ENCODE data around the gene SOX11.

Gene SOX11

GRCh38 chr2:5692561-5693286 lies 540 bp downstream of the SOX11 start:
- DNase-seq, result peak; percentile 72 to 86

GRCh38 chr2:5693287-5694201 lies 1.4 kb downstream of the SOX11 start:
- DNase-seq, result peak; percentile 33 to 63

GRCh38 chr2:5694306-5694705 lies 2.1 kb downstream of the SOX11 start:
- peak in 1 of 2 experiments; percentile 43 for DNase-seq

GRCh38 chr2:5695654-5696403 lies 3.6 kb downstream of the SOX11 start:
- peak in 1 of 2 experiments; percentile 40 for DNase-seq

- DNase-seq, result no peak
These were observed 4.3 kb downstream of the SOX11 start for GRCh38 chr2:5696404-5696944.

GRCh38 chr2:5696945-5697521 lies 4.8 kb downstream of the SOX11 start:
- peak; percentile 53 to 69 for DNase-seq

GRCh38 chr2:5697562-5697961 lies 5.4 kb downstream of the SOX11 start:
- DNase-seq, result no peak

- DNase-seq, result no peak
These were observed 6.0 kb downstream of the SOX11 start for GRCh38 chr2:5698134-5698533.

- DNase-seq, result no peak
These were observed 7.8 kb downstream of the SOX11 start for GRCh38 chr2:5699963-5700362.

GRCh38 chr2:5700551-5700950 lies 8.4 kb downstream of the SOX11 start:
- no peak for DNase-seq

GRCh38 chr2:5701266-5701665 lies 9.1 kb downstream of the SOX11 start:
- DNase-seq, result no peak

- no peak for DNase-seq
These were observed 11.0 kb downstream of the SOX11 start for GRCh38 chr2:5703166-5703565.

GRCh38 chr2:5705490-5705889 lies 13.3 kb downstream of the SOX11 start:
- no peak for DNase-seq

GRCh38 chr2:5706717-5707455 lies 14.7 kb downstream of the SOX11 start:
- no peak for DNase-seq

- no peak for DNase-seq
These were observed 18.4 kb downstream of the SOX11 start for GRCh38 chr2:5710615-5711014.

GRCh38 chr2:5713101-5713500 lies 20.9 kb downstream of the SOX11 start:
- DNase-seq, result no peak

- DNase-seq, result no peak
These were observed 27.6 kb downstream of the SOX11 start for GRCh38 chr2:5719629-5720334.

- DNase-seq, result no peak
These were observed 28.2 kb downstream of the SOX11 start for GRCh38 chr2:5720426-5720825.

GRCh38 chr2:5722236-5722635 lies 30.1 kb downstream of the SOX11 start:
- DNase-seq, result no peak

GRCh38 chr2:5723791-5724735 lies 31.9 kb downstream of the SOX11 start:
- no peak for DNase-seq

Data from NCI-H187 (cell line).